Skeletal muscle tissue (tissue), 4 donors: Measurements from ENCODE around the gene ATP6V1E1. TPM values are rescaled to one million over a fixed set of nuclear protein-coding genes. Genes with fewer than 3 reads are reported as not detected.
"Not testable (repeated sequence)": the region's sequence is repeated elsewhere in the genome, so short reads cannot be mapped to it uniquely, and the experiment has no call there.

Experiments used
- H3K27ac ChIP-seq: one replicate; pipeline ENCODE4 v1.7.0; 2013; ENCODE audit warnings: mild to moderate bottlenecking, low read depth, low read length, inconsistent platforms
- H3K27me3 ChIP-seq, 3 donors: one replicate each; pipeline ENCODE4 v1.7.0; 2013; ENCODE audit warnings: low read length in 3 of 3; ENCODE audit not compliant: control insufficient read depth in 3 of 3, insufficient read depth in 3 of 3
- H3K36me3 ChIP-seq, 3 donors: one replicate each; pipeline ENCODE4 v1.7.0; 2013; ENCODE audit warnings: low read length in 3 of 3; ENCODE audit not compliant: control insufficient read depth in 3 of 3, insufficient read depth in 3 of 3
- H3K4me1 ChIP-seq, 3 donors: one replicate each; pipeline ENCODE4 v1.7.0; 2013; ENCODE audit warnings: low read length in 3 of 3, mild to moderate bottlenecking in 3 of 3; ENCODE audit not compliant: control insufficient read depth in 3 of 3, insufficient read depth in 3 of 3
- H3K4me3 ChIP-seq, 3 donors: one replicate each; pipeline ENCODE4 v1.7.0; 2013; ENCODE audit warnings: low read length in 3 of 3
- H3K9ac ChIP-seq, 3 donors: one replicate each; pipeline ENCODE4 v1.7.0; 2013; ENCODE audit warnings: low read length in 3 of 3, mild to moderate bottlenecking in 3 of 3, moderate library complexity in 2 of 3, low read depth in 1 of 3
- H3K9me3 ChIP-seq, 3 donors: one replicate each; pipeline ENCODE4 v1.7.0; 2013; ENCODE audit warnings: low read length in 3 of 3; ENCODE audit not compliant: control insufficient read depth in 3 of 3
- total RNA-seq: library from RNA; depleted of rRNA; stranded (reverse); fragments of >200 nt; gene quantifications from one replicate; pipeline ENCODE4 v1.2.3, GENCODE V29; 2014
- donor health status: Osteomylitis.

The ATP6V1E1 gene
- total RNA-seq, 1 donor from 2014 or later = 60.0 TPM

- no peak overlapping the region for H3K27ac ChIP-seq
- peaks cover 10 to 16% (median 15%) of the 10 kb centered on the region in 3 donors for H3K4me1 ChIP-seq
- H3K36me3 ChIP-seq = no peaks in the 10 kb centered on the region
- no peaks in the 10 kb centered on the region for H3K9me3 ChIP-seq
- H3K4me3 ChIP-seq = no peak overlapping the region
- no peak overlapping the region for H3K9ac ChIP-seq
- H3K27me3 ChIP-seq = no peaks in the 10 kb centered on the region
Measured at GRCh38 chr22:17575681-17576080, 52.9 kb downstream of the ATP6V1E1 start.

GRCh38 chr22:17575151-17575550 is 53.4 kb downstream of the ATP6V1E1 start:
- no peaks in the 10 kb centered on the region for H3K9me3 ChIP-seq
- no peak overlapping the region for H3K9ac ChIP-seq
- peaks cover 15 to 21% (median 21%) of the 10 kb centered on the region in 3 donors for H3K4me1 ChIP-seq
- no peaks in the 10 kb centered on the region for H3K36me3 ChIP-seq
- no peak overlapping the region for H3K4me3 ChIP-seq
- H3K27me3 ChIP-seq = no peaks in the 10 kb centered on the region
- no peak overlapping the region for H3K27ac ChIP-seq

- Histone ChIP-seq H3K4me1 (peaks cover 24 to 26% (median 25%) of the 10 kb centered on the region in 3 donors), H3K27me3 (no peaks in the 10 kb centered on the region), H3K27ac (peak overlapping the region; percentile 73), H3K9me3 (no peaks in the 10 kb centered on the region), H3K36me3 (no peaks in the 10 kb centered on the region), H3K9ac (peak overlapping the region; percentile 45 to 79 (median 73)), H3K4me3 (peak overlapping the region; percentile 65 to 71 (median 66))
Measured at GRCh38 chr22:17570851-17571631, 57.5 kb downstream of the ATP6V1E1 start.

- H3K36me3 ChIP-seq = no peaks in the 10 kb centered on the region
- H3K27me3 ChIP-seq = no peaks in the 10 kb centered on the region
- H3K9ac ChIP-seq = peak overlapping the region in 2 of 3 donors; percentile 45 to 73
- H3K9me3 ChIP-seq = no peaks in the 10 kb centered on the region
- peaks cover 24 to 26% (median 25%) of the 10 kb centered on the region in 3 donors for H3K4me1 ChIP-seq
- peak overlapping the region in 2 of 3 donors; percentile 13 to 38 for H3K4me3 ChIP-seq
- peak overlapping the region; percentile 73 for H3K27ac ChIP-seq
Measured at GRCh38 chr22:17569971-17570511, 58.5 kb downstream of the ATP6V1E1 start.

- Histone ChIP-seq H3K27ac (no peak overlapping the region), H3K4me1 (peaks cover 47 to 54% (median 48%) of the 10 kb centered on the region in 3 donors), H3K36me3 (no peaks in the 10 kb centered on the region), H3K4me3 (no peak overlapping the region), H3K27me3 (no peaks in the 10 kb centered on the region), H3K9ac (no peak overlapping the region), H3K9me3 (no peaks in the 10 kb centered on the region)
Measured at GRCh38 chr22:17566776-17567175, 61.8 kb downstream of the ATP6V1E1 start.

GRCh38 chr22:17566016-17566687 is 62.4 kb downstream of the ATP6V1E1 start:
- not testable (repeated sequence) for H3K27me3 ChIP-seq, H3K4me3 ChIP-seq, H3K9me3 ChIP-seq, H3K36me3 ChIP-seq, H3K9ac ChIP-seq, H3K27ac ChIP-seq
- peaks cover 41 to 48% (median 42%) of the 10 kb centered on the region in 3 donors for H3K4me1 ChIP-seq

- Histone ChIP-seq H3K4me1 (peaks cover 23 to 29% (median 24%) of the 10 kb centered on the region in 3 donors), H3K9ac (peak overlapping the region in 2 of 3 donors; percentile 24 to 81), H3K36me3 (no peaks in the 10 kb centered on the region), H3K9me3 (no peaks in the 10 kb centered on the region), H3K27ac (peak overlapping the region; percentile 82), H3K4me3 (peak overlapping the region; percentile 38 to 73 (median 46)), H3K27me3 (no peaks in the 10 kb centered on the region)
Measured at GRCh38 chr22:17563936-17564391, 64.6 kb downstream of the ATP6V1E1 start.

GRCh38 chr22:17562906-17563870 is 65.4 kb downstream of the ATP6V1E1 start, which contains the start of gene SLC25A18:
Gene SLC25A18 (plus strand): TSS chr22:17563498. CDS start chr22:17579945, 16,447 bp downstream.
- Histone ChIP-seq H3K27ac (peak within 1 kb of the TSS; percentile 82), H3K4me1 (peaks cover 23 to 29% (median 24%) of the 10 kb centered on the region in 3 donors), H3K9ac (peak within 1 kb of the TSS in 2 of 3 donors; percentile 62 to 81), H3K4me3 (peak within 1 kb of the TSS; percentile 38 to 73 (median 46)), H3K9me3 (no peaks in the 10 kb centered on the region), H3K36me3 (peaks cover 0 to 2% (median 2%) of the 10 kb centered on the region in 3 donors), H3K27me3 (no peaks in the 10 kb centered on the region)

- Histone ChIP-seq H3K27me3 (no peaks in the 10 kb centered on the region), H3K27ac (no peak overlapping the region), H3K4me3 (no peak overlapping the region)
Measured at GRCh38 chr22:17559188-17559587, 69.4 kb downstream of the ATP6V1E1 start.

More at GRCh38 chr22:17559188-17559587, 69.4 kb downstream of the ATP6V1E1 start:
- H3K36me3 ChIP-seq = peaks cover 11 to 22% (median 14%) of the 10 kb centered on the region in 3 donors
- H3K4me1 ChIP-seq = peaks cover 22% of the 10 kb centered on the region in 3 donors
- H3K9me3 ChIP-seq = no peaks in the 10 kb centered on the region
- no peak overlapping the region for H3K9ac ChIP-seq
